Astrocyte of the hippocampus (primary cell): ENCODE data around the gene AGAP5.
"Not testable (repeated sequence)": the region's sequence is repeated elsewhere in the genome, so short reads cannot be mapped to it uniquely, and the experiment has no call there.

Experiments
- DNase-seq: peaks from one replicate; pipeline ENCODE4 v3.0.0; 2011; ENCODE audit warnings: low read depth, low spot score

The AGAP5 gene

DNA sequence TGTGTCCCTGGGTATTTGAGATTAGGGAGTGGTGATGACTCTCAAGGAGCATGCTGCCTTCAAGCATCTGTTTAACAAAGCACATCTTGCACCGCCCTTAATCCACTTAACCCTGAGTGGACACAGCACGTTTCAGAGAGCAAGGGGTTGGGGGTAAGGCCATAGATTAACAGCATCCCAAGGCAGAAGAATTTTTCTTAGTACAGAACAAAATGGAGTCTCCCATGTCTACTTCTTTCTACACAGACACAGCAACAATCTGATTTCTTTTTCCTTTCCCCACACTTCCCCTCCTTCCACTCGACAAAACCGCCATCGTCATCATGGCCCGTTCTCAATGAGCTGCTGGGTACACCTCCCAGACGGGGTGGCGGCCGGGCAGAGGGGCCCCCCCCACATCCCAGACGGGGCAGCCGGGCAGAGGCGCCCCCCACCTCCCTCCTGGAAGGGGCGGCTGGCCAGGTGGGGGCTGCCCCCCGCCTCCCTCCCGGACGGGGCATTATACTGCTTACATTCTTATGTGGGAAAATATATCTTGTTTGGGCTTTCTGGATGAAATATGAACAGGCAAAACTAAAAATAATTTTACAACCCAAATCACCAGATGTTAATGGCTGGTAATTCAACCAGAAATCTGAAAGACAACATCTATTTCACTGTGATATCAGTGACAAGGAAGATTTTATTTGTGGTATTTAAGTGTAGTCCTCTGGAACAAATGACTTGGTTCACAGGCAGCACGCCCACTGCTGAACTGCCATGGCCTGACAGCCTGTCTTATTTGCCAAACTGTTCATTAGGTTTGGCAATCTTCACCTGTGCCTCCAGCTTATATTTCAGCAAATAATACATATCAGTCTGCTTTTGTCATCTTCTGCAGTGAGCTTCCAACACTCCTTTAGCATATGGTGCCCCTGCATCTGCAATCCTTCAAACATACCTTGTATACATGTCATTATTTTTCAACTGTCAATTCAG is 17.6 kb upstream of the AGAP5 start:
- not testable (repeated sequence) for DNase-seq

DNA sequence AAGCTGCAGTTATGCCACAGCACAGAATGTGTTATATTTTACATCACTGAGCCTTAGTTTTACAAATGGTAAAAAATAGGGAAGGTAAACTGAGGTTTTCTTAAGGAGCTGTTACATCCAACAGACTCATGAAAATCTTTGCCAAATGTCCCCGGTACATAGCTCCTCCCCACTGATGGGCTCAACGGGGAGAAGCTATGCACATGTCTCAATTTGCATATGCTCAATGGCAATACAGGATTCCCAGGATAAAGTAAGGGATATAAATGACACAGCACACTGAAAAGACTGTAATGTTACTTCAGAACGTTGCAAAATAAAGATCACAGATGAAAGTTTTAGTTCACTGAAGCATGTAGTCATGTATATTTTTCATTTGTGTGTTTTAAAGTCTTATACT is 16.6 kb upstream of the AGAP5 start:
- DNase-seq, result not testable (repeated sequence)

DNA sequence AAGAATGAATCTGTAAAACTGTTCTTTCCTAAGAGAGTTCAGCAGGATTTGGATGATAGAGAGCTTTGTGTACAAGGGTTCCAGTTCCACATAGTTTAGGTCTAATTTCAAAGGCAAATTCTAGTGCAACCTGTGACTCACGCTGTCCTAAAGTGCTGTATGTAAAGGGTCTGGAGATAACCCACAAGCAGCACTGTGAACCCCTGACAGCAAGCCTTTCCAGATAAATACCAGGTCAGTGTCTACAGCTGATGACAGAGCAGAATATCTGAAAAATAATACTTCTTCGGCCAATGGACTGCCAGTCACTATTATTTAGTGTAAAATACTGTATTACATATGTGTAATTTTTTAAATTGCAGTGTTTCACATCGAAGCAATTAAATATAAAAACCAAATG is 16.0 kb upstream of the AGAP5 start:
- peak; percentile 21 for DNase-seq

DNA sequence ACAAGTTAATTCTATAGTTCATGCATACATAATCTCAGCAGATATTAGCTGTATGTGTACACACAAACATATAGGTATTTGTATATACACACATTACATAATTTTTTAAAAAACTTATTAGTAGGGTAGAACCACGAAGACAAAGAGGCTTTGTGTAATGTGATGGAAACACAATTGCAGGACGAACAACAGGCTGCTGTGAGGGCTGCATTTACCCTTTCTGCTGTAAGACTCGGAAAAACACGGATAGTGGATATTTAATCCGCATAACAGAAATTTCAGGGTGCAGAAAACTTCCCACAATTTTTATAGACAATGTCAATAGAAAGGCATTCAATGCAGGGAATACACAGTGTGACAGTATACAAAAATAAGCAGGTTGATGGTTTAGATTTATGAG is 13.8 kb upstream of the AGAP5 start:
- not testable (repeated sequence) for DNase-seq

DNA sequence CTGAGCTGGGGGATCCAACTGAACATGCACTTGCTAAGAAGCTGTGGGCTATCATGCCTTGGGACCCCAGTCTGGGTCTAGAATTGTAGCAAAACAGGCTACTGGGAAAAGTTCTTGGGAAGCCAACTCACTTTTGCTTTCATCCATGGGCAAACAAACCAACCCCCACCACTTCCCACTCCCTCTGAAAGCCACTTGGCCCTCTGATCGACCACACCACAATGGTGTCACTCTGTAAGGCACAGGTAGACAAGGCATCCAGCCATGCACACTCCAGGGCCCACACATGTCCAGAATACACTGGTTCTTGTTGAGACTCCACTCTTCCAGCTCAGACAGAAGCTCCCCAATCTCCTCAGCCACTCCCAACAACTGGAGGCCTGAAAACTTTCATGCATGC is 10.2 kb upstream of the AGAP5 start:
- not testable (repeated sequence) for DNase-seq

DNA sequence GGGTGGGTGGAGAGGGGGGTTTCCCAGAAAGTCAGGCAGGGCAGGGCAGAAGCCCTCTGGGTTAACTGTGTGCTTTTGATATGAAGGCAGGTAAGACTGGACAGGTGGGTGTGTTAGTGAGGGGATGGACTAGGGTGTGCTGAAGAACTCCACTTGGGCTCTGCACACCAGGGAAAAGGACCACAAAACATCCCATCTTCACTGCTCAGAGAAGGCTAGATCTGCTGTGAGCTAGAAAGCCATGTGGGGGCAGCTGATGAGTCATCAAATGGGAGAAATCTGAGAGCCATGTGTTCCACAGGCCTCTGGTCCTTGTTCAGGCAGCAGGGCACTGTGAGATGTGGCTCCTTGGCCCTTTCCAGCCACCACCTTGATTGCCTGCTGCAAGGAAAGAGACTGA is 9.7 kb upstream of the AGAP5 start:
- DNase-seq, result not testable (repeated sequence)

DNA sequence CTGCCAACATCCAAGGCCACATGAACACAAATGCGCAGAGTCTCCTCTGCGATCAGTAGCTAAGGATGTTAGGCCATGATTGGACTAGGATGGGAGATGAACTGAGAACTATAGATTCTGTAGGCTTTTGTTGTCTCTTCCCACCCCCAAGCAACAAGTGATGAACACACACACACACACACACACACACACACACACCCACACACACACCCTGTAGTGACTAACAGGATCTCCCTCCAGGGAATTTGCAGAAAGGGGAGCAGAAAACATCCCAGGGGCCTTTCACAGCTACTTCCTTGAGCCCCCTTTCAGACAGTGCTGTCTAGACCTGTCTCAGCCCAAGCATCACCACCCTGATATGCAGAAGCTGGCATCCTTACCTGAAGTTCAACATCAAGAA is 8.6 kb upstream of the AGAP5 start:
- not testable (repeated sequence) for DNase-seq

DNA sequence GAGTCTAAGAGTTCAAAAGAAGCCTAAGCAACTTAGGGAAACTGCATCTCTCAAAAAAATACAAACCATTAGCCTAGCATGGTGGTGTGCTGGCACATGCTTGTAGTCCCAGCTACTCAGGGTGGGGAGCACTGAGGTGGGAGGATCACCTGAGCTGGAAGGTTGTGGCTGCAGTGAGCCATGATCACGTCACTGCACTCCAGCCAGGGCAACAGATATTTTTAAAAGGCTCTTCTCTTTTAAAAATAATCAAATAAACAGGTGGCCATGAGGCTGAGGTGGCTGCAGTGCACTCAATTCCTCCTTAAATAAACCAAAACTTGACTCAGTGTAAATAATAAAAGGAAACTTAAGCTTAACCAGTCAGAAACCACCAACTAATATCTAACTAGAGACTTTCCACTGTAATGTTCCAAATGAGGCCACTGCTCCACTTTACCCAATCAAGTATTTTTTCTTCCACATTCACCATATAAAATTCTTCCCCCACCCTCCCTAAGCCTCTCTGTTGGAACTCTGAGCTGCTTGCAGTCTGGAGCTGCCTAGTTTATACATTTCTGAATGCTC is 7.7 kb upstream of the AGAP5 start:
- not testable (repeated sequence) for DNase-seq

DNA sequence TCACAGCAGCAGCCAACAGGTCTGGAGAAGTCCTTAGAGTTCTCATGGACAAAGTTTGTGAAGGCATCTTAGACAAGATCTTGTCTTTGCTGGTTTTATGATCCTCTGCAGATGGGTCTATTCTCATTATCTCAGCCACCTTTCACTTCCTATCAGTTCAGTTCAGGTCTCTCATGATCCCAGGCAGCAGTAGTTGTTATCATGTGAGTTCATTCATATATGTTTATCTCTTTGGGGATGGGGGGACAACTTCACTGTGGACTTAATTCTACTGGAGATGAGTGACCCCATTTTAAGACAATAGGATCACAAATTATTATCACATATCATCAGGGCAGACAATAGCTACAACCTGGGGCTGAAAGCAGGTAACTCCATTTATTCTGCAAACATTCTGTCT is 6.0 kb upstream of the AGAP5 start:
- not testable (repeated sequence) for DNase-seq

DNA sequence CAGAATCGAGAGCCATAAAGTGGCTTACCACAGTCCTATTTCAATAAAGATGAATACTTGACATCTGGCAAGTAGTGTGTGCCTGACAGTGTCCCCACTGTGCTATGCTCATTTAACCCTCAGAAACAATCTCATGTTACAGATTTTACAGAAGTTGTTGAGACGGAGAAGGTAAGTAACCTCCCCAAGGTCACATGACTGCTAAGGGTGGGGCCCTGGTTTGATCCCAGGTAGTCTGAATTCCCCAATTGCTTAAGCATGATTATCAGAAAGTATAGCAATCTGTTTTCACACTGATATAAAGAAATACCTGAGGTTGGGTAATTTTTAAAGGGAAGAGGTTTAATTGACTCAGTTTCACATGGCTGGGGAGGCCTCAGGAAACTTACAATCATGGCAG is 910 bp upstream of the AGAP5 start:
- not testable (repeated sequence) for DNase-seq

DNA sequence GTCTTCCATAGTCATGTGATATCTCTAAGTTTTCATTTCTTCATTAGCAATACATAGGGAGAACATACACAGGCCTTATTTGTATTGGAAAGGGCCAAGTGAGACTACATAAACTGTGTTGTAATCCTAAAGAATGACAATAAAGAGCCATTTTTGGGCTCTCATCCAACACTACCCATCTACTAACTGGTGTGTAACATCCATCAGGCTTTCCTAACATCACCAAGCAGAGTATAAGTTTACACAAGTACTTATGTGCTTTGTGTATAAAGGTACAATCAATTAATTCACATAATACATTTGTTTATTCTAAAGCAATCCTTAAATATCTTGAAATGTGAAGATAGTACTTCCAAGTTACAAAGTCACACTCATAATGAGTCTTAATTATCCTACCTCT is 2.6 kb downstream of the AGAP5 start:
- not testable (repeated sequence) for DNase-seq

DNA sequence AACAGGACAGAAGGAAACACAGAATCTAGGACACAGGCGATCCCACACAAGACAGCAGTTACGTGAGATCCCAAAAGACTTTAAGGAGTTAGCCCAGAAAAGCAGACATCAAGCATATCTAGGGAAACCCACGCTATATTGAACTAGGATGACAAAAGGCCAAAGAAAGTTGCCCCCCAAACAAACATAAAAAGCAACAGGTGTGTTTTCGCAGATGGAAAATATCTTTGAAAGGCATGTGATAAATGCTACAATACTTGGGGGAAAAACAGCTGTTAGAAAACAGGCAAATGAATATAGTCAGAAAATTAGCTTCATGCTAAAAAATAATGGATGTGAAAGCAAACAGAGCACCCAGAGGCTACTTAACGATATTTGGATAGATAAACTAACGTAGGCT is 7.2 kb downstream of the AGAP5 start:
- DNase-seq, result not testable (repeated sequence)

DNA sequence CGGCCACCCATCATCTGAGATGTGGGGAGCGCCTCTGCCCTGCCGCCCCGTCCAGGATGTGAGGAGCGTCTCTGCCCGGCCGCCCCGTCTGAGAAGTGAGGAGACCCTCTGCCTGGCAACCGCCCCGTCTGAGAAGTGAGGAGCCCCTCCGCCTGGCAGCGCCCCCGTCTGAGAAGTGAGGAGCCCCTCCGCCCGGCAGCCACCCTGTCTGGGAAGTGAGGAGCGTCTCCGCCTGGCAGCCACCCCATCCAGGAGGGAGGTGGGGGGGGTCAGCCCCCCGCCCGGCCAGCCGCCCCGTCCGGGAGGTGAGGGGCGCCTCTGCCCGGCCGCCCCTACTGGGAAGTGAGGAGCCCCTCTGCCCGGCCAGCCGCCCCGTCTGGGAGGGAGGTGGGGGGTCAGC is 8.3 kb downstream of the AGAP5 start:
- DNase-seq, result not testable (repeated sequence)

DNA sequence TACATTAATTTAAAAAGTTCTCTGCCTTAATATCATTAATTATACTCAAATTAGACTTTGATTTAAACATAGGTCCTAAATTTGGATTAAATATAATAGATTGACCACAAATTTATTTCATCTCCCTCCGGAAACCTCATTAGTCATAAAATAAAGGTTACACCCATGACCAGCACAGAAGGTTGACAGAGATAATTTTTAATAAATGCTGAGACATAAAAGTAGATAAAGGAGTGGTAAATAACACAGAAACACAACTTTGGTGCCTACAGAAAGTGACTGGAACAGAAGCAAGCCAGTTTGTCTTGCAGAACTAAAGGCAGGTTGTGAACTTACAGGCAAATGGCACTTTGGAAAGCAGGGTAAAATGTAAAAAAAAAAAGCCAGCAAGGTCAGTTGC is 10.3 kb downstream of the AGAP5 start:
- DNase-seq, result not testable (repeated sequence)

DNA sequence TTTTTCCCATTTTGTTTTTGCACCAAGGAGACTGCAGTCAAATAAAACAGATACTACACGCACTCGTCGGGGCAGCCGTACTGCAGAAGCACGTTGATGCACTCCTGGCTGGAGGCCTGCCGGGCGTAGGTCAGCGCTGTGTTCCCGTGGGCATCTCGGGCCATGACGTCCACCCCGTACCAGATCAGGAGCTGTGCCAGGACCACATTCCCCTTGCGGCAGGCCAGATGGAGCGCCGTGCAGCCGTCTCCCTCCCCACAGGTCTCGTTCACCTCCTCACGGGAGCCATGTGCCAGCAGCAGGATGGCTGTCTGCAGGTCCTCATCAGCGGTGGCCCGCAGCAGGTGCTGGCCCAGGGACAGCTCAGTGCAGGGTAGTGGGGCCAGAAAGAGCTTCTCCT is 23.4 kb downstream of the AGAP5 start:
- not testable (repeated sequence) for DNase-seq

DNA sequence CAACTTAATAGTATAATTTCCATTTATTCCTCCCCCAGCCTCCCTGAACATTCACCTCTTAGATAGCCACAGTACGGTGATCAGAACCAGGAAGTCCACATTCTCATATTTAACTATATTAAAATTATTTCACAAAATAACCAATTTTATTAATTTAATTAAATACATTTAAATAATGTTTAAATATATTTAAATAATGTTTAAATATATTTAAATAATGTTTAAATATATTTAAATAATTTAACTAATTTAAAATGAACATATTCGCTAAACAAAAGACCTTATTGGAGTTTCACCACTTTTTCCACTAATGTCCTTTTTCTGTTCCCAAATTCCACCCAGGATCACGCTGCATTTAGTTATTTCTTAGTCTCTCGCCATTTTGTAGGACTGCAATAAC is 29.5 kb downstream of the AGAP5 start:
- DNase-seq, result not testable (repeated sequence)

DNA sequence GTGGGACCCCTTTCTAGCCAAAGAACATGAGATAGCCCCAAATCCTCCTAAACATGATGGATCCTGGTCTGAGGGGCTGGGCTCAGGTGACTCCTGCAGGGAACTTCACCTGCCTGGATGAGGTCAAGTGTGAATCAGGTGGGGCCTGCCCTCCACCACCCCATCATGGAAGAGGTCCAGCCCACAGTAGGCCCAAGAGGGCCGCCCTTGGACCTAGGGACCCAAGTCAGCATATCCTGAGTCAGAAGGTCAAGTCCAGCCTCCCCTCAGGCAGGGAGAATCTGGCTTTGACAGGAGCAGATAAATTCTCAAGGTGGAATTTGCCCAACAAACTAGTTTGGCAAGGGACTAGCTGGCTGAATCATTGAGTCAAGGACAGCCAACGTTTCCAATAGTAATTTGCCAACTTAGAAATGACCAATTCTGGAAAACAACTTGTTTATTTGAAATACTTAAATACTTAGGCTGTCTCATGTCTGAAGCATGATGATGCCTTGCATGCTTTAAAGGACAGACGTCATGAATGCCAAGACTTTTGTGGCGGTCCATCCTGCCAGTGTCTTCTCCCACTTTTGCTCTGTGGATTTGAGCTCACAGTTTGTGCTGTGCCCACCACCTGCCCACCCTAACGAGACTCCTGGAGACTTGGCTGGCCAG is 31.6 kb downstream of the AGAP5 start:
- peak; percentile 22 for DNase-seq

DNA sequence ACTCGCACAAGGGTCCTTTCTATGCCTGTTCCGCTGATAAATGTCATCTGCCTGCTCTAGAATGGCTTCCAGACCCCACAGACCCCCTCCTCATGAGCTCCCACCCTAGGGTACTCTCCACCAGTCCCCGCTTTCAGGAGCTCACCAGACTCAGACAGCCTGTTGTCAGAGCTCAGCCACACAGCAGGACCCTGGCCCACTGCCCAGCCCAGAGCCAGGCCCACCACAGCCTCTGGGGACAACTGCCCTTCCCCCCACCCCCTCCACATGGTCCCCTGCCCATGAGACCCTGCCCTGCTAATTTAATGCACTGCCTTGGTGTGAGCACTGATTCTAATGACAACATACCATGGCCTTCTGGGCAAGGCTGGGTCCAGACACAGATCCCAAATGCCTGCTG is 32.3 kb downstream of the AGAP5 start:
- not testable (repeated sequence) for DNase-seq

DNA sequence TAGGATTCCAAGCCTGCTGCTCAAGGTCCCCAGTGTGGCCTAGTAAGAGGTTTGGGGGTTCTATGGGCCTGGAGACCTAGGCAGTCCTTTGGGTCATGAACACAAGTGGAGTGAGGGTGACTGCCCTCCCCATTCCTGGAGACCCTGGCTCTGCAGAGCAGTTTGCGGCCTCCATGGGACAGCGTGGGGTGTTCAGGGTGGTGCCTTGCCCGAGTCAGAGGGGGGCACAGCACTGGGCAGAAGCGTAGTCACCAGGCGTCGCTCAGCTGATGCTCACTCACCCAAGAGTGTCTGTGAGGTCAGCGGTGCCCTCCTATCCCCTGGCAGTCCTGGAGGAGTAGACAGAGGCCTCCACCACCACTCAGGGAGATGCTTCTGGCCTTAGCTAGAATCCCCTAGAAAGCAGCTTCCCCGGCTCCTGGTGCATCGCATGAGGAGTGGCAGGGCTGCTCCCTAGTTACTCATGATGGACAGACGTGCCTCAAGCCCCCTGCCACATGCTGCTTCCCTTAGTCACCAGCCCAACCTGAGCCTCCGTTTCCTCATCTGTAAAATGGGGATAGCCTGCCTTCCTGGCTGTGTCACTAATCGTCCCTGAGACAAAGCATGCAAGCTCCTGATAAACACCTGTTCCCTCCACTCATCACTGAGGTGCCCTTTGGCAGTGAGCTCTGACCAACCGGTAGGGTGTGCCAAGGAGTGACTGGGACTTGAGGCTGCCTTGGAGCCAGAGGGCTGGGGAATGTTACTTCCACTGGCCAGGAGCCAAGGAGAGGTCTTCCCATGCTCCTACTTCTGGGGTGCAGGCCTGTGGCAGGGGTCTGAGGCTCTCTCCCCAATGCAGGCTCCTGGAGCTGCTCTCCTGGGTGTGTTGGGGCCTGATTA is 33.5 kb downstream of the AGAP5 start:
- DNase-seq, result not testable (repeated sequence)

DNA sequence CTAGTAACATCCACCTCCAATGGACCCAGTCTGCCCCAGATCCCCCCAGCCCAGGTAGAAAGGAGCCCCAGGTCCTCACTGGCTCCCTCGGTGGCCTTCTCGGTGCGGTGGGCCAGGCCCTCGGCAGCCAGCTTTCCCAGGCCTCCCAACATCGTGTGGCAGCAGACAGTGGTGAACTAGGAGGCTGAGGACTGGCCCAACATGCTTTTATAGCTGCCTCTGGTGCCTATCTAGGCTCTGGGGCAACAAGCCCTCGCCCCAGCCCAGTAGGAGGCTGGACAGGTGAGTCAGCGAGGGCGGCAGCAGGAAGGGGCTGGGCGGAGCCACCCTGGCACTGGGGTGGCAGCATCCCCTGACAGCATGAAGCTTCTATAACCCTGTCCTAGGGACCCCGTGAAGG is 34.3 kb downstream of the AGAP5 start:
- not testable (repeated sequence) for DNase-seq

DNA sequence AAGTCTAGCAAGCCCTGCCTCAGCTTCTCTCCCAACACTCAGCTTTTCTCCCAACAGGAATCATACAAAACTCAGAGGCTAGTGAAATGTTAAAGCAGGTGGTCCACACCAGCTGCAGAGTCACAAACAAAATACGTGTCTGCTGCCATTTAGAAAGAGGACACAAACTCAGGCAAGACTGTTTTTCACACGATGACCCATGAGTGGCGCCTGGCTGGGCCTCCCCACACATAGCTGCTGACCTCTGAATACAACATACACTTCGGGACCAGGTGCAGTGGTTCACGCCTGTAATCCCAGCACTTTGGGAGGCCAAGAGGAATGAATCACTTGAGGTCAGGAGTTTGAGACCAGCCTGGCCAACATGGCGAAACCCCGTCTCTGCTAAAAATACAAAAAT is 35.2 kb downstream of the AGAP5 start:
- DNase-seq, result not testable (repeated sequence)

DNA sequence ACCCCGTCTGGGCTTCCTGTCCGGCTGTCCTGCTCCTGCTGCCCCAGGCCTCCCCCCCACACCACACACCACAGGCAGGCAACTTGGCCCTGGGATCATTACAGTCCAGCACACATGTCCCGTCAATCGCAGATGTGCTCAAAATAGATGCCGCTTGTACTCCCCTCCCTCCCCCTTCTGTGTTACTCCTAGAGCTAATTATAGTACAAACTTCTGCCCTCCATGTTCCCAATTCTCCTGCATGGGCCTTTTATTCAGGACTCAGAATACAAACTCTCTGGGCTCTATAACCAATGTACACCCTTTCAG is 42.0 kb downstream of the AGAP5 start, which contains the start of gene SYNPO2L:
Gene SYNPO2L, minus strand, starts transcription at position 40 of the 309 bp plus-strand sequence. CDS start 107 bp downstream, outside the sequence.
- DNase-seq, result no peak
